Psoas muscle (tissue), 8 donors: ENCODE results near the gene FICD. TPM values are rescaled to one million over a fixed set of nuclear protein-coding genes. Genes with fewer than 3 reads are reported as not detected.

Source experiments
- ATAC-seq, 4 donors: fragments of 200-7000 bp; cut with Tn5 transposase; one replicate each; pipeline ENCODE4 v1.9.1; 2020; ENCODE audit warnings: moderate library complexity in 3 of 4, mild to moderate bottlenecking in 2 of 4
- DNase-seq, 2 donors: peaks; one replicate each; pipeline ENCODE4 v3.0.0-alpha.2; 2020
- H3K27ac ChIP-seq: fragments of 200-600 bp; one replicate; pipeline ENCODE4 v1.8.0; 2022
- H3K27me3 ChIP-seq, 3 donors: fragments of 200-600 bp in 1 of 3; one replicate each; pipeline versions ENCODE4 v1.6.1 to v1.8.0; 2013 to 2022; ENCODE audit warnings: low read length in 2 of 3, mild to moderate bottlenecking in 2 of 3, moderate library complexity in 1 of 3; ENCODE audit not compliant: insufficient read depth in 3 of 3
- H3K36me3 ChIP-seq, 2 donors: fragments of 200-600 bp in 1 of 2; one replicate each; pipeline versions ENCODE4 v1.6.1 to v1.8.0; 2013 to 2022; ENCODE audit warnings: low read depth in 1 of 2, mild to moderate bottlenecking in 1 of 2, moderate library complexity in 1 of 2; ENCODE audit not compliant: insufficient read depth in 1 of 2
- H3K4me1 ChIP-seq: fragments of 200-600 bp; one replicate; pipeline ENCODE4 v1.8.0; 2022
- H3K4me3 ChIP-seq: fragments of 200-600 bp; one replicate; pipeline ENCODE4 v1.8.0; 2022; ENCODE audit warnings: mild to moderate bottlenecking
- H3K9me3 ChIP-seq: fragments of 200-600 bp; one replicate; pipeline ENCODE4 v1.8.0; 2022
- CTCF ChIP-seq: fragments of 200-600 bp; IDR thresholded peaks from one replicate; pipeline ENCODE4 v1.8.0; 2022; ENCODE audit warnings: antibody characterized with exemption
- WGBS, 3 donors: extraction: QIAGEN DNeasy Blood & Tissue Kit; methylation state at CpG; one replicate each; pipeline versions ENCODE4 v1.1.6 to v1.1.7; 2013; 5-methylcytosine and 5-hydroxymethylcytosine counted together
- intact Hi-C, 2 donors: fragments of 100-400 bp; cut with DNase I; formaldehyde crosslinking; loops; one replicate each; pipeline versions ENCODE4 v1.11.0 to v1.14.2; 2022
- polyA plus RNA-seq, 3 donors: library from polyadenylated mRNA; stranded (reverse); fragments of 200-250 nt; gene quantifications; one replicate each; pipeline ENCODE4 v1.2.3, GENCODE V29; 2013
- total RNA-seq, 4 donors: library from RNA; stranded (reverse); fragmentation: NEBNext Ultra II Directional in 2 of 4; extraction: Animal tissue kit (Norgen Biotek cat#: 25700) in 2 of 4; gene quantifications; one replicate each; pipeline versions ENCODE4 v1.2.1 to v1.2.4, GENCODE V29; 2021 to 2023
- donor health status: healthy with polysubstance abuse.
- donor health status: DM: no; HTN: no; CAD: no; lungs with moderate emphysema.
- donor health status: Bipolar disorder and iron deficiency.
- donor health status: healthy.
- donor health status: DM: yes; HTN: yes; CAD: no.
- donor health status: DM: no; HTN: no; CAD: no.
- donor health status: DM: no; HTN: no; CAD: no.
- donor health status: DM: yes; HTN: yes; CAD: no.

FICD gene
- total and polyA plus RNA-seq, 7 donors = 1.6 to 5.5 (median 4.2) TPM

DNA sequence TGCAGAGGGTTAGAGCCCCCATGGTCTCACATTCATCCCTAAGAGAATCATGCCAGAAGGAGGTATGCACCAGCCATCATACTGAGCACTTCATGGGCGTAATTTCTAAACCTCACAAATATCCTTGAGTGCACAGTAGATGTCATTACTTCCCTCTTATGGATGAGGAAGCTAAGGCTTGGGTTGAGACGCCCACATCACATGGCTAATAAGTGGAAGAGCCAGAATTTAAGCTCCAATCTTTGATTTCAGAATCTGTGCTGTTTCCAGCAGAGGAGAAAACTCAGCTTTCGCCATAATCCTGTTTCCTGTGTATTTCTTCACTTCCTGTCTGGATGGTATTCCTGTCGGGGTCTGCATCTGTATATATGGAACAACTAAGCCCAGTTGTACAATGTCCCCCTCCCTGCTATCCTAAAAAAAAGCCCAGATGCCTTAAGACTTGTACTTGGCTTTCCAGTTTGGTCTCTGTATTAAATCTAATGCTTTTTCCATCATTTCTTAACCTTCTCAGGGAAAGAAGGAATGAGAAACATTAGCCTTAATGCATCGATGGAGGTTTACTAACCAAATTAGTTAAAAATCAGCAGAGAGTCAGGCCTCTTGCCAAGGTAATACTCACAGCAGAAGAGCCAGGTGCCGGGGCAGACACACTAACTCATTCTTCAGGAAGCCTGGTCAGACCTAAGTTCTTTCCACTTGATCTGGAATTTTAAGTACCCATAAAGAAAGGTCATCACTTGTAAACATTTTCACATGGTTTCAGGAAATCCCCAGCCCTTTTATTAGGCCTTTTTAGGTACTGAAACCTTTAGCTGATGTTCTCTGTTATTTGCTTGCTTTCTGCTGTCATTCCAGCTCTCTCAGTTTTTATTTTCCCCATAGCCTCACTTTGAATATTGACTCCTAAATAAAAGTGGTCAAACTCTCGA lies 52.6 kb downstream of the FICD start:
- Histone ChIP-seq H3K27me3 (no peaks in the 10 kb centered on the region), H3K4me3 (no peak overlapping the region), H3K4me1 (peaks cover 30% of the 10 kb centered on the region), H3K36me3 (peaks cover 29 to 65% of the 10 kb centered on the region in 2 donors), H3K9me3 (no peaks in the 10 kb centered on the region), H3K27ac (peak overlapping the region; percentile 32)
- 67 to 77% (median 71%) methylated on average over 7 of the region's 7 CpGs for WGBS, 3 donors
- no peak for DNase-seq
- TF ChIP-seq CTCF = no peak
- intact Hi-C loops = loop anchor here (5.0 to 10.0 kb wide), 3 partner anchors 237 to 385 kb away; partner anchors contain the start of gene SSH1 (in 1 of the 2)
- no peak for ATAC-seq

DNA sequence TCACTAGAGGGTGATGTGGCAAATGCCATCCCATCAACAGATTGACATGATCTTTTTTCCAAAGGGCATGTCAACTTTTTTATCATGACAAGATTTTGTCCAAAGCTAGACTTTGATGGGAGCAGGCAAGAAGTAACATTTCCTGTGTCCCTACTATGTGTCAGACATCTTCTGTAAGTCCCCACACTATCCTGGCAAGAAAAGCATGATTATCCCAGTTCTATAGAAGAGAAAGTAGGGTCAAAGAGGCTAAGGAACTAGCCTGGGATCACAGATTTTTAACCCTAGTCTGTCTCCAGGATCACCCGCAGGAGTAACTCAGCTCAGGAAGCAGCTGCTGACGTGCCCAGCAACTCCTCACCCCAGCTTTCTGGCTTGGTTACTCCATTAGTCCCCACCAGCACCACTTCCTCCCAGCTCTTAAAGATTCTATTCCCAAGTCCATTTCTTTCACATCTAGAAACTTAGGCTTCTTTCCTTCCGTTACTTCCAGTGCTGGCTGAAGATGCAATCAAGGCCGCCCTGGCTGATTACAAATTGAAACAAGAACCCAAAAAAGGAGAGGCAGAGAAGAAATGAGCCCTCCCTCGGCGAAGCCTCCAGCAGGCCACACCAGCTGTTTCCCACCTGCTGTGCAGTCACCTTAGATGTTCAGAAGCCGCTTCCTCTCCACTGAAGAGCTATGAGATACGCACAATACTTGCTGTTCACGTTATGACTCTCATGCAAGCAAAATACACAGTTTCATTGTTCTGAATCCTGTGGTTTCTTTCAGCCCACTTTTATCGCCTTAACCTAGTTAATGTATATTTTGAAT lies 53.5 kb downstream of the FICD start:
- Histone ChIP-seq H3K27ac (peak overlapping the region; percentile 32), H3K9me3 (no peaks in the 10 kb centered on the region), H3K4me1 (peaks cover 30% of the 10 kb centered on the region), H3K36me3 (peaks cover 29 to 65% of the 10 kb centered on the region in 2 donors), H3K4me3 (no peak overlapping the region), H3K27me3 (no peaks in the 10 kb centered on the region)
- intact Hi-C loops = loop anchor here (5.0 to 10.0 kb wide), 3 partner anchors 236 to 384 kb away; partner anchors contain the start of gene SSH1 (in 1 of the 2)
- TF ChIP-seq CTCF = no peak
- ATAC-seq = no peak
- DNase-seq = no peak
- WGBS, 3 donors = 65 to 72% (median 70%) methylated on average over 10 of the region's 10 CpGs

Other genes starting within 250 kb of the FICD start
- gene CMKLR1, start 176.0 kb upstream of the FICD start, total RNA-seq = 1 to 10 TPM; 4.4 to 7.0 (median 5.1) TPM
- 1 to 10 TPM in 1 of 3 donors, under 1 TPM in 2; 0.94 to 2.4 (median 0.98) TPM for gene CMKLR1, start 176.0 kb upstream of the FICD start, polyA plus RNA-seq
- 10 to 100 TPM; 22.3 to 32.7 (median 24.9) TPM for gene SART3, start 45.9 kb downstream of the FICD start, total RNA-seq
- 10 to 100 TPM; 13.4 to 35.3 (median 22.5) TPM for gene SART3, start 45.9 kb downstream of the FICD start, polyA plus RNA-seq
- gene ISCU, start 47.3 kb downstream of the FICD start, total RNA-seq = 100 to 1,000 TPM; 148 to 225 (median 212) TPM
- gene ISCU, start 47.3 kb downstream of the FICD start, polyA plus RNA-seq = 100 to 1,000 TPM; 190 to 352 (median 220) TPM
- gene TMEM119, start 82.8 kb downstream of the FICD start, total RNA-seq = 1 to 10 TPM in 2 of 4 donors, under 1 TPM in 2; 0.25 to 2.6 (median 0.68) TPM
- gene TMEM119, start 82.8 kb downstream of the FICD start, polyA plus RNA-seq = under 1 TPM; 0.31 to 0.99 (median 0.34) TPM
- gene SELPLG, start 118.6 kb downstream of the FICD start, total RNA-seq = 1 to 10 TPM; 1.5 to 2.3 (median 1.8) TPM
- 1 to 10 TPM in 2 of 3 donors, under 1 TPM in 1; 0.62 to 3.8 (median 1.2) TPM for gene SELPLG, start 118.6 kb downstream of the FICD start, polyA plus RNA-seq
- 10 to 100 TPM; 32.4 to 67.1 (median 59.2) TPM for gene CORO1C, start 216.2 kb downstream of the FICD start, total RNA-seq
- gene CORO1C, start 216.2 kb downstream of the FICD start, polyA plus RNA-seq = 10 to 100 TPM; 16.9 to 40.5 (median 19.4) TPM